Activated T-helper 1 cell treated with Interleukin-2 at 50 U/mL for 16 hours (primary cell): ENCODE results near the gene NINL.

Experiments
- DNase-seq: peaks from one replicate; pipeline ENCODE4 v3.0.0-alpha.2; 2020; ENCODE audit warnings: low read depth

The NINL gene

DNA sequence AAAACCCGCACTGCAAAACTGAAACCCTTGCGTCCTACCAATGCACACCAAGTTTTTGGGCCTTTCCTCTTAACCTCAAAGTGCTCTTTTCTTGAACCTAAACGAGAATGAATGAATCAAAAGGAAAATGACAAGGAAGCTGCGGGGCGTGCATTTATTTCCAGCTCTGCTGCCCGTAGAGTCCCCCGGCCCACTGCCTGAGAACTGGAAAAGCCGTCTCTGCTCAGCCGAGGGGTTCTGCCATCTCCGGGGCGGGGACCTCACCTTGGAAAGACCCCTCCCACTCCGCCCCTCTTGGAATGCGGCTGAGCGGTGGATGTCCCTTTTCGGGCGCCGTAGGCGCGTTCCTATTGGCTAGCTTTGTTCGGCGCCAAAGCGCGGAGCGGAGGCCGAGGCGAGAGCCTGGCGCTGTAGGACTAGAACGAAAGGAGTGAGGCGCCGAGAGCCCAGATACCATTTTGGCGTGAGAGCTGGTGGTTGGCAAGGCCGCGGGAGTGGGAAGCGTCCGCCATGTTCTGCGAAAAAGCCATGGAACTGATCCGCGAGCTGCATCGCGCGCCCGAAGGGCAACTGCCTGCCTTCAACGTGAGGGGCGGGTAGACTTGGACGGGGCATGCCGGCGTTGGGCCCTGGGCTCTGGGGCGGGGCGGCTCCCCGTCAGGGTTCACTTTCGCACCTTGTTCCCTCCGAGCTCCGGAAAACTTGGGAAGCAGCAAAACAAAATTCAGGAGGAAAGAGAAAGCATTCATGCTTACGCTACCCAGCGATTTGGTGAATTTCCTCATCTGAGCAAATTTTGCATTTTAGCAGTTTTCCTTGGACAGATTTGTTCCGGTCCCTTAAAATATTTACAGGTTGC, 177.8 kb downstream of the NINL start, which contains the start of gene GINS1:
GINS1 (plus strand) TSS at position 363 of the 859 bp plus-strand sequence; CDS start at position 511, 148 bp downstream.
- DNase-seq, result peak; percentile 53
